HG02623 (cell line): ENCODE results near the gene PDE4B.

Experiments used
- ATAC-seq: cut with Tn5 transposase; IDR thresholded peaks from one replicate; pipeline ENCODE4 v1.9.1; 2021; ENCODE audit warnings: moderate library complexity; ENCODE audit not compliant: unreplicated experiment

Gene PDE4B

DNA sequence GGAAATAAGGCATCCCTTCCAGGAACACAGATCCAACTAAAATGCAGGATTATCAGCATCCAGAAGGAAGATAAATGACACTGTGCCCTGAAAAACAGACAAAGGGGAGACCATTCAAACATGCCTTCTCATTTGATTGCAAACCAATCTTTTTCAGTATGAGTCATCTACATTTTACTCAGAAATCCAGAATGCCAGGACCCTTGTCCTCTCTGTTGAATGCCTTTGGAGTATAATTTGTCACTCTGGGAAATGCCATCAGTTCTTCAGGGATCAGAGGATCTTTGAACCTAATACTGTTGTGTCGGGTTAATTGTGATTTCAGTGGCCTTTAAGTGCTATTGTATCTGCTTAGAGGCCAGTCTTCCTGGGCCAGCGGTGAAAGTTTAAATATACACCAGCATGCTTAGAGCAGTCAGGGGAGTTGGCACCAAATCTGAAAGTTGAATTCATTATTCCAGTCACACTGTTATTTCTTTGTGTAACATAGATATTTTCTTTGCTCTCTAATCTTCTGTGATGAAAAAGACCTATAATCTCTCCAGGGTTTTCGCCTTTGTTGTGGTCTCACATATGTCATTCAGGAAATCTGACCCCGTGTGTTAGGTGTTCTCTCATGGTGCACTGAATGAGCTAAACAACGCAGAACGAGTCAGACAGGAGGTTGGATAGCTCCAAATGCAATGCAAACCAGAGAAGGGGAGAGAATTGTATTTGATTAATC, 376.4 kb downstream of the PDE4B start:
- ATAC-seq: no peak

DNA sequence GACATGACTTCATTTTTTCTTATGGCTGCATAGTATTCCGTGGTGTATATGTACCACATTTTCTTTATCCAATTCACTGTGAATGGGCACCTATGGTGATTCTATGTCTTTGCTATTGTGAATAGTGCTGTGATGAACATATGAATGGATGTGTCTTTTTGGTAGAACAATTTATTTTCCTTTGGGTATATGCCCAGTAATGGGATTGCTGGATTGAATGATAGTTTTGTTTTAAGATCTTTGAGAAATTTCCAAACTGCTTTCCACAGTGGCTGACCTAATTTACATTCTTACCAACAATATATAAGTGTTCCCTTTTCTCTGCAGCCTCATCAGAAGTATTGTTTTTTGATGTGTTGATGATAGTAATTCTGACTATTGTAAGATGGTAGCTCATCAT, 379.6 kb downstream of the PDE4B start:
- no peak for ATAC-seq

- ATAC-seq: no peak
These were observed 382.4 kb downstream of the PDE4B start for GRCh38 chr1:66175098-66175497.

GRCh38 chr1:66175581-66175980, 382.9 kb downstream of the PDE4B start:
- no peak for ATAC-seq

DNA sequence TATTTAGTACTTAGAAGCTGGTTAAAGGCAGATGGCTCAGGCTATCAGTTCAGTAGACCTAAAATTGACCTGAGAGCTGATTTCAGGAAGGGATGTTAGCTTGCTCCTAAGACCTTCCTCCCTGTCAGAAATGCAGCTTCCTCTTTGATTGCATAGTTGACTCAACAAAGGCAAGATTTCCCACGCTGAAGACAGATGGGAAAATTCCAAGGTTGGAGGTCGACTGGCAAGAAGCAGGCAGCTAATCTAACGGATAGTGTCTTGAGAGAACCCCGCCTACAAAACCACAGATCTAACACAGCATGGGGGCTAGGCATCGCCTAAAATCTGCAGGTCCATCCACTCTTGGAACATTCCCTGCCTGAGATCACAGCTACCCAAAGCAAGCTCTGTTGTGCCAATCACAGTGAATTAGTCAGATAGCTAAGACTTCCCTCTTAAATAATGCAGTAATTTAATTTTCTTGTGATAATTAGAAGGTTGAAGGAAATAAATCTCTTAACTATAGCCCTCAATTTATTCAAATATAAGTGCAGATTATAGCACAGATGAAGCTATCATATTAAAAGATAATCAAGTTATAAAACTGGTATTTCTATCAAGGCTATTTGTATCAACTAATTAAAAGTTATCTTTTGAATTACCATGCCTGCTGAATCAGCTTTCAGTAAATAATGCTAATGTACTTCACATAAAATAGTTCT, 383.5 kb downstream of the PDE4B start:
- no peak for ATAC-seq

DNA sequence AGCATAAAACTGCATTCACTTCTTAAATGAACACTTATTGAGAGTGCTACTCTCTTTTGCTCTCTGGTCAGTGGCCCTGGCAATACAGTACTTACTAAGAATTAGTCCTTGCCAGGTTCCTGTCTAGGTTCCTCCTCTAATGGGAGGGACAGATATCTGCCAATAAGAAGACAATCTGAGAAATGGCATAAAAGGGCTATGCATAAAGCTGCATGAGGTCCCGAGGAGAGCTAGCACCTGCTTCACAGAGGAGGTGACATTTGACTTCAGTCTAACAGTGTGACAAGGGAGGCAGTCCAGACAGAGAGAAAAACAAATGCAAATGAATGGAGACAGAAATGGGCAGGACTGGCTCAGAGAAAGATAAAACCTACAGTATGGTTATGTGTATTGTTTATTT, 384.1 kb downstream of the PDE4B start:
- ATAC-seq: no peak

DNA sequence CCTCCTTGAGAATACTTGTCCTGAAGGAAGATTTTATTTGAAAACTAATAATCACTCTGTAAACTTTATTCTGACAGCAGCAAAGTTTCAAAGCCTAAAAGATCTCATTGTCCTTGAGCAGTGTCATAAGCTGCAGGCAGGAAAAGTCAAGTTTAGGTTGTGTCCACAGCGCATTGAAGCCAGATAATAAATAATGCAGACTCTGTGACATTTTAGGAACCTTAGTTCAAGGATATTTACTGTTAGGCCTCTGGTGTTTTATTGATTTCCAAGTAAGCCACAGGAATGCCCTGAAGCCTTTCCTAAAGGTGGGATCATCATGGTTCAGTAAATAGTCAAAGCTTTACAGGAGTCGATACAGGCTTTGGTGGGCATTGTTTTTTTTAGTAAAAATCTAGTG, 384.8 kb downstream of the PDE4B start:
- no peak for ATAC-seq

DNA sequence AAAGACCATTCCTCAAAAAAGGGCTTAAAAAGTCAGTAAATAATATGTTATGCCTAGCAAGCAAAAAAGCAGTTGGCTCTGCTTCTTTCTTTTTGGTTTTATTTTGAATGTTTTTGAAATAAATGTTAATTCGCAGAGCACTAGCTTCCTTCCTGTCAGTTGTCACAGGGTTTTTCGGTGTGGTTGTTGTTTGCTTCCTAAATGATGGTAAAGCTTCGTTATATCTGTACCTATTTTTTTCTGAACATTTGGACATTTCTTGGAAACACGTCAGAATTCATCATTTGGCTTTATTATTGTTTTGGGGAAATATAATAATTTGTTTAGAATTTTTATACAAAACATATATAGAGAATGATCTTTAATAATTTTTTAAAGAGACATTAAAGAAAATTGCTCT, 389.3 kb downstream of the PDE4B start:
- no peak for ATAC-seq

DNA sequence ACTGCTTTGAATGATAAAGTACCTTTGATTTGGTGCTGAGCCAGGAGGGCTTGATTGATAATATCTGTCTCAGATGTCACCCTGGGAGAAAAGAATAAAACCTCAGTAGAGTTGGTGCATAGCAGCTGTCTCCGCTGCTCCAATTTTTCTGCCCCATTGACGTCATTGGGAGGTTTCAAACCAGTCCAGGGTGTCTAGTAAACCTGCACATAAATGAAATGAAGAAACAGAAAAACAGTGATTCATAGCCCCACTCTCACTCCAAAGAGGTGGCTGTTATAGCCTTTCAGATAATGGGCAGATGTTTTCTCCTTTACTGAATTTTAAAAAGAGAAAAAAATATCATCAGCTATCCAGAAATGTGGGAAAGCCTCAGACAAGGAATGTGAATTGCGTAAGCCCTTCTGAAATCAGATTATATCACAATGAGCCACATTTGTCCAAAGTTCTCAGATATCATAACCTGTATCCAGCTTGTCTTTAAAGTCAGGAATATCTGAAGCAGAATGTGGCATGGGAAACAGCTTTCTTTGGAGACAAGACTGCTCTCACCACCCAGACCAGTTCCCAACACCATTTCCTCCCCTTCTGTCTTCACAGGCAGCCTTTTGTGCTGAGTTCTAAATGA, 390.0 kb downstream of the PDE4B start:
- ATAC-seq: no peak

GRCh38 chr1:66183400-66183799, 390.7 kb downstream of the PDE4B start:
- no peak for ATAC-seq

DNA sequence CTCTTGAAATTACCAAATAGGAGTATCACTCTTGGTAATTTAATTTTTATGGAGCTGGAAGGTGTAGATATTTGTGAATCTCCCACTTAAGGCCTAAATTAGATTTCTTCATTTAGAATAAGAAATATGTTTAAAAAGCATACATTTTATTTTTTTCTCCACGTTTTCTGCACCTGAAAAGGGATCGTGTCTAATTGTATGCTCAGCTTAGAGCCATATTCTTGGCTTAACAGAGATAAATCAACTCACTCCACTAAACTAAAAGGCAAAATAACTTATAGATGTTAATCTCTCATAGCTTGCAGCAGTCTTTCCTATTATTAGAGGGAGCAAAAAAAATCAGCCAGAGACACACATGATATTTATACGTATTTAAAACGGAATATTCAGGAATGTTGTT, 404.4 kb downstream of the PDE4B start:
- no peak for ATAC-seq

DNA sequence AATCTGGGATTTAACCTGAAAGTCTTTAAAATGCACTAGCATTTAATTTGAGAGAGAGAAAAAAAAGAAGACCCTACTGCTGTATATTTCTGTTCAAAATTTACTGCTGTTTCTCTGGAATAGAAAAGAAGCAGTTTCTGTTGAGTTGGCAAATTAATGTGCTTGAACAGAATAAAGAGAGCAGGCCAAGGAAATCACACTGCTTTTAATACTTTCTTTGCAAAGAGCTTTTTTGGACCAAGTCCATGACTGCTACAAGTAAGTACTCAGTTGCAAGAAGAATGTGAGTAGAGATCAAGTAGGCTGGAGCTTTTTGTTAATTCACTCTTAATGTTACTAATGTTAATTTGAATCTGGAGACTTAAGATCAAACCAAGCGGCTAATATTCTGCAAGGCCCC, 405.1 kb downstream of the PDE4B start:
- no peak for ATAC-seq

DNA sequence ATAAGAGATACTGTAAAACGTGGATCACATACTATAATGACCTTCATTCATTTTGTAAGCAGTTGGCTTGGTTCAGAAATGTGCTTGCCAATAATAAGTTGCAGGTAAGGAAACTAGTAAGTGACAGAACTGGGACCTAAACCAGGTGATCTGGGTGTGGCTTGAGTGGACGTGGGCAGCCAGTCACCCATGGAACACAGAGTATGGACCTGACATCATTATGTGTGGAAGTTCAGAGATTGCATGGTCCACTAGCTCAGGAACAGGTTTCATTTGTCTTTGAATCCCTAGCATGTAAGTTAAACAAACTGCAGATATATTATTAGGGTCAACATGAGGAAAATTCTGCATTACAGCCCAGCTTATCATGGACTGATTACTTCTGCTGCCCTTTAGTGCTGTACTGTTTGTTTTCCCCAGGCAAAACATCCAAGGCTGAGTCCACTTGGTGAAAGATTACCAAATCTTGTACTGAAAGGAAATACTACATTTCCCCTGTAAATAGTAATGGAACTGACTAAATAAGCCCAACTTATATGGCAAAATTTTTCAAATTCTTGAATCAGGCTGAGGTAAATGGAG, 414.0 kb downstream of the PDE4B start:
- no peak for ATAC-seq

DNA sequence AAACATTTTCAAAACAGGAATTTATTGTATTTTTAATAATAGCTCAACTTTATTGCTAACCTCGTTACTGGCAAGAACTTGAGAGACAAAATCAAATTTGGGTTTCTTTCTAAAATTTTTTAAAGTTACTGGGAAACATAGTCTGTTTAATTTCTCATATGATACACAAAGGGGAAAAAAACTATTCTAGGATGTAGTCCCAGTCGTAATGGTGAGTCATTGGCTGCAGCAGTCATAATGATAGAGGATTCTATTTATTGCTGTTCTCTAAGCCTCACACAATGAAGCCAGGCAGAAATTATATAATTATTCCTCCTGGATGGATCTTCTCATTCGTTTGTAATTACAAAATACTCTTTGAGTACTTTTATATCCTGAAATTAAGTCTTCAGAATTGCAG, 414.8 kb downstream of the PDE4B start:
- no peak for ATAC-seq

GRCh38 chr1:66208632-66209031, 415.9 kb downstream of the PDE4B start:
- no peak for ATAC-seq

DNA sequence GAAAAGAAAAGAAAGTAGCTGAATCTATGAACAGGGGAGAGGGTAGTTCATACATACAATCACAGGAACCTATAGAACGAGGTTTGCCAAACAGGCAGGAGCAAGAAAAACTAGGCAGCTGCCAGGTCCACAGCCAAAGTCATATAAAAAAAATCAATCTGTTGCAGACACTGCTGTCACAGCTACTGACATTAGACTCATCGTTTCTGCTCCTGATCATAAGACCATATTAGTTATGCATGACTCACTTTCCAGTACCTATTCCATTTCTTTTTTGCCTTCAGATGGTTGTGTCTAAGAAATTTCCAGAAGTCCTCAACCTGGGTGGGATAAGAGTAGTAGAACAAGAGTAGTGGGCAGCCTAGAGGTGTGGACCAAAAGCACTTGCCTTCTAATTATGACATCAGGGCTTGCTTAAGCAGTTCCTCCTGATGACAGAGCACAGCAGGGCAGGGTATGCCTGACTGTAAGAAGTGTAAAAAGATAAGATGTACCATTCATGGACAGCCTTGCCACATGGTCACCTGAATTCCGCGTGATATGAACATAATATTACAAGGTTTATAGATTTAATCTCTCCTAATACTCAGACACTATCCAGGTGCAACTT, 418.0 kb downstream of the PDE4B start:
- no peak for ATAC-seq

DNA sequence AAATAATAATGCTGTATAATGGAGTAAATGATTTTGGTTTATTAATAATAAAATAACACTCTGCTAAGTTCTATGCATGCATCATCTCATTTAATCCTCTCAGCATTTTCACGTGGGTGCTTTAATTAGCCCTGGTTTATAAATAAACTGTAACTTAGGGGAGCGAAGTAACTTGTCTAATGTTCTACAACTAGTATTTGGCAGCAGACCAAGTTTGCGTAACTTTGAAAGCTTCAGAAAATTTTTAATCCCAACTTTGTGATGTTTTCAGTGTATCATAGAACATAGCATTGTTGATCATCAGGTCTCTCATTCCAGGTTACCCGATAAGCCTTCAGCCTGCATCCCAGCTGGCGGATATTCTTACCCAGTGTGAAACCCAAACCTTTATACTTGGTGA, 418.8 kb downstream of the PDE4B start:
- no peak for ATAC-seq

DNA sequence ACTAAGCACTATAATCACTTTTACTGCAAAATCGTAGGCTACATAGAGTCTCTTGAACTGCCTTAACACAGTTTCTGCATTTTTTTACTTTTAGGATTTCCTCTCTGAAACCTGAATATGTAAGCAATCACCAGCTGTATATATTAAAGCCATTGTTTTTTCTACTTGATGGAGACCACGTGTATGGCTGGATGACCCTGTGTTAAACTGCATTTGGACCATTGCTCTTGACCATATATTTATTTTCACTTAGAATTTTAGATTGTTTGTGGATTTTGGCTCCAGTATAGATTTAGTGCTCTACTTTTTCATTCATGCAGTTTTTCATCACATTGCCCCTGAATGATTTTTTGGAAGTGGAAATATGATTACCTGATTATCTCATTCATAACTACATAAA, 420.8 kb downstream of the PDE4B start:
- ATAC-seq: no peak

DNA sequence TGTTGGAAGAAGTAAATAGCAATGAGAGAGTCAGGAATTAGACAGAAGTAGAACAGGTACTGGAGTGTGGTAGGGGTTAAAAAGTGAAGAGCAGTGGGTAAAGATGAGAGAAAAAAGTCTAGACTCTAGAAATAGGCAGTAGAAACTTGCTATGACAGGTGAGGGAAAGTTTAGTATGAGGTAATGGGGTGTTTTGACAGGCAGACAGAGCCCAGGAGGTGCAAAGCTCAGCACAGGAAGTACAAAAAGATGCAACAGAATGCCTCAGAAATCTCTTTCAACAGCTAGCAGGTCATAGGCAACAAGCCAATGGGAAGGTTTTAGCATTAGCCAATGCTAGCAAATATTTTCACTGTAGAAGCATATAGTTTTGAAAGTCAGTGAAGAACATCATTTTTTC, 422.2 kb downstream of the PDE4B start:
- no peak for ATAC-seq

- no peak for ATAC-seq
These were observed 424.3 kb downstream of the PDE4B start for GRCh38 chr1:66217021-66217420.

DNA sequence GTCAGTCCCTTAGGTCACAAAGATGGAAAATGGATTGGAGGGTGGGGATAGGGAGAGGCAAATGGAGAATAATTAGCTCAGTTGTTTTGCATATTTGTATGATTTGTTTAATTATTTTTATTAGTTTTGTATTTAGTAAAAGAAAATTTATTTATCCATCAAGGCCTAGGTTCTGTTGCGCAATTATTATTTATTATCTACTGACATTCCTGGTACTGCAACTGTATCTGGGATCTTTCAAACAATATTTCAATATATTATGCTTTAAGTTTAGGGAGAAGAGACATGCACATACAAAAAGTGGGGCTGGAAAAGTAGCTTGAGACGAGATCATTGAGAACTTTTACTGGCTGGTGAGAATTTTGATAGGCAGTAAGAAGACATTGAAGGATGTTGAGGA, 424.9 kb downstream of the PDE4B start:
- no peak for ATAC-seq

DNA sequence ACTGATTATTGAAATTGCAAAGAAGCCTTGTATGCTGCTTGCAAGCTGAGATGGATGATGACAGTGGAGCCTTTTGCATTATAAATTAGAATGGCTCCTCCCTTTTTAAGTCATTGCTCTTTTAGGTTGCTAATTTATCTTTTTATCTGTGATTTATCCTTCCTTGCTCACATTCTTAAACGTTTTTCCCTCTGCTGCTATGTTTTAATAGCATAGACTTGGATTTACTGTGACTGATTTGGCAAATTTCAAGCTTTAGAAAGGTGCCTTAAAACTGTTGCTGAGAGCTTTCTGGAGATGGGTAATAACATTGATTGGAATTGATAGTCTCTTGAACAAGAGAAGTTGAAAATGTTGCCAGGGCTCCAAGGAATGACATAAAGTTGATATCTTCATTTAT, 427.8 kb downstream of the PDE4B start:
- no peak for ATAC-seq
